Right lobe of liver (tissue), 6 donors: Measurements from ENCODE around the gene ACP3. TPM values are rescaled to one million over a fixed set of nuclear protein-coding genes. Genes with fewer than 3 reads are reported as not detected.

Experiments
- ATAC-seq, 4 donors: fragments of 200-7000 bp; cut with Tn5 transposase; one replicate each; pipeline ENCODE4 v1.9.1; 2020; ENCODE audit warnings: mild to moderate bottlenecking in 4 of 4, moderate library complexity in 4 of 4
- DNase-seq, 3 donors: peaks; one replicate each; pipeline ENCODE4 v3.0.0-alpha.2; 2020
- H3K27ac ChIP-seq, 3 donors: fragments of 200-600 bp; one replicate each; pipeline ENCODE4 v1.8.0; 2022
- H3K27me3 ChIP-seq, 2 donors: fragments of 200-600 bp; one replicate each; pipeline ENCODE4 v1.8.0; 2022
- H3K36me3 ChIP-seq, 4 donors: fragments of 200-600 bp; sonication (generic) in 1 of 4; one replicate each; pipeline versions ENCODE4 v1.5.1 to v1.8.0; 2017 to 2022; ENCODE audit warnings: control low read depth in 1 of 4
- H3K4me1 ChIP-seq, 4 donors: fragments of 200-600 bp; sonication (generic) in 1 of 4; one replicate each; pipeline versions ENCODE4 v1.5.1 to v1.8.0; 2017 to 2022; ENCODE audit warnings: control low read depth in 1 of 4
- H3K4me3 ChIP-seq, 3 donors: fragments of 200-600 bp; one replicate each; pipeline ENCODE4 v1.8.0; 2022
- H3K9me3 ChIP-seq, 4 donors: fragments of 200-600 bp; sonication (generic) in 1 of 4; one replicate each; pipeline versions ENCODE4 v1.5.1 to v1.8.0; 2017 to 2022; ENCODE audit warnings: control low read depth in 1 of 4
- POLR2A ChIP-seq: fragments of 450-650 bp; IDR thresholded peaks from one replicate; pipeline ENCODE4 v1.6.1; 2017; ENCODE audit warnings: antibody characterized with exemption, mild to moderate bottlenecking
- WGBS: methylation state at CpG from one replicate; pipeline ENCODE4 v1.1.6; 2018; ENCODE audit warnings: low coverage, low lambda C conversion rate; ENCODE audit not compliant: insufficient coverage; ENCODE audit errors: missing lambda C conversion rate; 5-methylcytosine and 5-hydroxymethylcytosine counted together
- intact Hi-C, 2 donors: fragments of 100-400 bp; cut with DNase I; formaldehyde crosslinking; loops; one replicate each; pipeline versions ENCODE4 v1.11.2 to v1.14.1; 2022
- long read RNA-seq: library from polyadenylated mRNA; unstranded; transcript quantifications from one replicate; pipeline ENCODE4 v2.0.0, GENCODE V29; 2019
- total RNA-seq, 6 experiments: library from RNA; depleted of rRNA in 2 of 6; stranded (reverse); fragments of >200 nt in 2 of 6; fragmentation: NEBNext Ultra II Directional in 3 of 6; extraction: Animal tissue kit (Norgen Biotek cat#: 25700) in 3 of 6; gene quantifications; one replicate each; pipeline versions ENCODE4 v1.1.0 to v1.2.4, GENCODE V29; 2016 to 2023
- TF ChIP-seq, protein P1 (sequence below), 4 donors: fragments of 200-600 bp in 3 of 4; fragments of 450-650 bp in 1 of 4; IDR thresholded peaks; one replicate each; pipeline versions ENCODE4 v1.5.1 to v1.8.0; 2016 to 2022; ENCODE audit warnings: antibody characterized with exemption in 4 of 4, mild to moderate bottlenecking in 2 of 4
- donor health status: DM: no; HTN: yes; CAD: no.
- donor health status: DM: no; HTN: no; CAD: no.
- donor health status: DM: no; HTN: no; CAD: no.
- donor health status: DM: no; HTN: yes; CAD: no.
- donor health status: DM: no; HTN: yes; CAD: no.

Gene ACP3, protein sequence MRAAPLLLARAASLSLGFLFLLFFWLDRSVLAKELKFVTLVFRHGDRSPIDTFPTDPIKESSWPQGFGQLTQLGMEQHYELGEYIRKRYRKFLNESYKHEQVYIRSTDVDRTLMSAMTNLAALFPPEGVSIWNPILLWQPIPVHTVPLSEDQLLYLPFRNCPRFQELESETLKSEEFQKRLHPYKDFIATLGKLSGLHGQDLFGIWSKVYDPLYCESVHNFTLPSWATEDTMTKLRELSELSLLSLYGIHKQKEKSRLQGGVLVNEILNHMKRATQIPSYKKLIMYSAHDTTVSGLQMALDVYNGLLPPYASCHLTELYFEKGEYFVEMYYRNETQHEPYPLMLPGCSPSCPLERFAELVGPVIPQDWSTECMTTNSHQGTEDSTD
- under 1 TPM in 5 of 6 experiments, not detected in 1; 0.12 to 0.49 (median 0.22) TPM for total RNA-seq
- long read RNA-seq, result 0 reads

DNA sequence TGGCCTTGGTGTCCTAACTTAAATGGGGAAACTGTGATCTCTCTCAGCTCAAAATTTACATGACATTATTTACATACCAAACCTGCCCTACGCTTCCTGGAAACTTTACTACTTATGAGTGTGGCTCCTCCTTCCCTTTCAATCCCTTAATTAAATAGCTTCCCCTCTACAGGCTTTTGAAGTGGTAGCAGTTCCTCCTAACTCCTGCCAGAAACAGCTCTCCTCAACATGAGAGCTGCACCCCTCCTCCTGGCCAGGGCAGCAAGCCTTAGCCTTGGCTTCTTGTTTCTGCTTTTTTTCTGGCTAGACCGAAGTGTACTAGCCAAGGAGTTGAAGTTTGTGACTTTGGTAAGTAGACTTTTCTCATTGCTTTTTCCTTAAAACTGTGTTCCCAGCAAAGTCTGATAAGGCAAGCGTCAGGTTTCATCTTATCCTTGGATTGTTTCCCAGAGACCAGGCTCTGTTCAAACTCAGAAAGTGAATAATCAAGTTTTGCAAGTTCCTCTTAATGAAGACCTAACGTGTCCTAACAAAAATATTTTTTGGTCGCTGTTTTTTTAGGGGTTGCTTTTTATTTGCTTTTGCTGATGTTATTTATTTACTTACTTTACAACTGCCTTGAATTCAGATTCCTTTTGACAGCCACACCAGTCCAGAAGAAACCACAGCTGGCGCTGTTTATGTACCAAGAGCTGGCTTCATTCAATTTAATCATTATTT lies at the start of gene ACP3:
TSS of gene ACP3 (plus strand) at position 179 of the 720 bp plus-strand sequence. CDS start at position 229, 50 bp downstream.
- ATAC-seq (peak; percentile 66 to 79 (median 74)), DNase-seq (peak in 1 of 3 donors; percentile 57)
- 16% methylated on average over 6 of the region's 6 CpGs for WGBS
- no peaks in the 10 kb centered on the region for H3K4me1 ChIP-seq
- no peaks in the 10 kb centered on the region for H3K27me3 ChIP-seq
- intact Hi-C loops, result no loop called here
- H3K27ac ChIP-seq, result no peak within 1 kb of the TSS
- TF ChIP-seq POLR2A, result no peak
- TF ChIP-seq, protein P1, sequence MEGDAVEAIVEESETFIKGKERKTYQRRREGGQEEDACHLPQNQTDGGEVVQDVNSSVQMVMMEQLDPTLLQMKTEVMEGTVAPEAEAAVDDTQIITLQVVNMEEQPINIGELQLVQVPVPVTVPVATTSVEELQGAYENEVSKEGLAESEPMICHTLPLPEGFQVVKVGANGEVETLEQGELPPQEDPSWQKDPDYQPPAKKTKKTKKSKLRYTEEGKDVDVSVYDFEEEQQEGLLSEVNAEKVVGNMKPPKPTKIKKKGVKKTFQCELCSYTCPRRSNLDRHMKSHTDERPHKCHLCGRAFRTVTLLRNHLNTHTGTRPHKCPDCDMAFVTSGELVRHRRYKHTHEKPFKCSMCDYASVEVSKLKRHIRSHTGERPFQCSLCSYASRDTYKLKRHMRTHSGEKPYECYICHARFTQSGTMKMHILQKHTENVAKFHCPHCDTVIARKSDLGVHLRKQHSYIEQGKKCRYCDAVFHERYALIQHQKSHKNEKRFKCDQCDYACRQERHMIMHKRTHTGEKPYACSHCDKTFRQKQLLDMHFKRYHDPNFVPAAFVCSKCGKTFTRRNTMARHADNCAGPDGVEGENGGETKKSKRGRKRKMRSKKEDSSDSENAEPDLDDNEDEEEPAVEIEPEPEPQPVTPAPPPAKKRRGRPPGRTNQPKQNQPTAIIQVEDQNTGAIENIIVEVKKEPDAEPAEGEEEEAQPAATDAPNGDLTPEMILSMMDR (IDR thresholded peaks at IDR 0.05), result no peak
- no peaks in the 10 kb centered on the region for H3K36me3 ChIP-seq
- no peak within 1 kb of the TSS for H3K4me3 ChIP-seq
- no peaks in the 10 kb centered on the region for H3K9me3 ChIP-seq

DNA sequence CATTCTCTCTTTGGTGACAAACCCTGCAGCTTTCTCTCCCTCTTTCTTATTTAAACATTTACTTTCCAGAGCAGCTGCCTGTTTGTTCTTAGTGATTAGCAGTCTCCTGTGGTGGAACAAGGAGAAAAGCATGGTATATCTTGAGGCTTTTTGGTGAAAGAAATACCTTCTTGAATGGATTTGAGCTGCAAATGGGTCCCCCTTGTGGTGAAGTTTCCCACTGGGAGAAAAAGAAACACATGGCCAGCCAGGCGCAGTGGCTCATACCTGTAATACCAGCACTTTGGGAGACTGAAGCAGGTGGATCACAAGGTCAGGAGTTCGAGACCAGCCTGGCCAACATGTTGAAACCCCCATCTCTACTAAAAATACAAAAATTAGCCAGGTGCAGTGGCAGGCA lies 48.3 kb upstream of the ACP3 start:
- no peaks in the 10 kb centered on the region for H3K4me1 ChIP-seq
- no peak for ATAC-seq
- TF ChIP-seq, protein P1 (IDR thresholded peaks at IDR 0.05), result peak in 2 of 4 donors; percentile 10 to 12
- TF ChIP-seq POLR2A, result no peak
- H3K27me3 ChIP-seq, result no peaks in the 10 kb centered on the region
- no peak for DNase-seq
- no peak overlapping the region for H3K4me3 ChIP-seq
- WGBS, result 71% methylated on average over 2 of the region's 2 CpGs
- H3K9me3 ChIP-seq, result no peaks in the 10 kb centered on the region
- no peak overlapping the region for H3K27ac ChIP-seq
- intact Hi-C loops, result no loop called here
- H3K36me3 ChIP-seq, result no peaks in the 10 kb centered on the region

DNA sequence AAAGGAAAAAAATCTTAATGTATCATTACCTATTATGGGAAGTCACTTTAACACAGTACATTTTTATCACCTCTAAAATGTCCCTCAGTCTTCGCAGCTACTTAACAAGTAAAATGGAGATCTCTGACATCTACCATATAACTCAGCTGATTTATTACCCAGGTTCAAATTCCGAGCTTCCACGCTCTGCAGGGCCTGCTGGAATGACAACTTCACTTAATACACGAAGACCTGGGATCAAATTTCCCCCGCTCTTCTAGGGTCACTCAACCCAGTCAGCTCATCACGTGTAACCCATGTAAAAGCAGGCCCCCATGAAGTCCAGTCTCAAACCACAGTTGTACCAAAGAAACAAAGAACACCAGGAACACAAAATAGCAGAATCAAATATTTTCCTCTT lies 44.2 kb upstream of the ACP3 start:
- Histone ChIP-seq H3K9me3 (no peaks in the 10 kb centered on the region), H3K27ac (no peak overlapping the region), H3K36me3 (no peaks in the 10 kb centered on the region), H3K27me3 (no peaks in the 10 kb centered on the region), H3K4me1 (no peaks in the 10 kb centered on the region), H3K4me3 (no peak overlapping the region)
- ATAC-seq (no peak), DNase-seq (no peak)
- TF ChIP-seq POLR2A, result no peak
- TF ChIP-seq, protein P1 (IDR thresholded peaks at IDR 0.05), result no peak
- WGBS, result 58% methylated on average over 3 of the region's 6 CpGs
- intact Hi-C loops, result no loop called here

DNA sequence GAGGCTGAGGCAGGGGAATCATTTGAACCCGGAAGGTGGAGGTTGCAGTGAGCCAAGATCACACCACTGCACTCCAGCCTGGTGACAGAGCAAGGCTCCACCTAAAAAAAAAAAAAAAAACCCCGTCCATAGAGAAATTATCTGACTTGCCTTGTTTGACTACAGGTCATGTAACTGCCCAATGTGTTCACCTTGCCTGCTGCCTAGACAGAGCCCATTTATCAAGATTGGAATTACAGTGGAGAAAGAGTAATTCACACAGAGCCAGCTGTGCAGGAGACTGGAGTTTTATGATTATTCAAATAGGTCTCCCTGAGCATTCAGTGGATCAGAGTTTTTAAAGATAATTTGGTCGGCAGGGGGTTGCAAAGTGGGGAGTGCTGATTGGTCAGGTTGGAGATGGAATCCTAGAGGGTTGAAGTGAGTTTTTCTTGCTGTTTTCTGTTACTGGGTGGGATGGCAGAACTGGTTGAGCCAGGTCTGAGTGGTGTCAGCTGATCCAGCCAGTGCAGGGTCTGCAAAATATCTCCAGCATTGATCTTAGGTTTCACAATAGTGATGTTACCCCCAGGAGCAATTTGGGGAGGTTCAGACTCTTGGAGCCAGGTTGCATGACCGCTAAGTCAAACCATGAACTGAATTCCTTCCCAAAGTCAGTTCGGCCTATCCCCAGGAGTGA lies 40.8 kb upstream of the ACP3 start:
- whole genome bisulfite sequencing, result 55% methylated on average over 5 of the region's 5 CpGs
- DNase-seq, result no peak
- H3K36me3 ChIP-seq, result no peaks in the 10 kb centered on the region
- intact Hi-C loops, result no loop called here
- H3K4me1 ChIP-seq, result no peaks in the 10 kb centered on the region
- no peaks in the 10 kb centered on the region for H3K27me3 ChIP-seq
- H3K4me3 ChIP-seq, result no peak overlapping the region
- H3K27ac ChIP-seq, result no peak overlapping the region
- ATAC-seq, result no peak
- H3K9me3 ChIP-seq, result no peaks in the 10 kb centered on the region
- no peak for TF ChIP-seq POLR2A
- TF ChIP-seq, protein P1 (IDR thresholded peaks at IDR 0.05), result no peak
